PC-9 (cell line): Measurements from ENCODE around the gene CDH12.

Source experiments
- CTCF ChIP-seq: fragments of 200-600 bp; sonication (generic); conservative IDR thresholded peaks from 2 replicates; pipeline ENCODE4 v1.6.1; 2017; ENCODE audit warnings: mixed run types, antibody characterized with exemption, mild to moderate bottlenecking, moderate library complexity
- EZH2 ChIP-seq: fragments of 200-600 bp; sonication (generic); IDR thresholded peaks from 2 replicates; pipeline ENCODE4 v1.8.0; 2017; ENCODE audit warnings: antibody characterized with exemption, low read depth

GRCh38 chr5:22554475-22554874, 298.7 kb downstream of the CDH12 start:
- TF ChIP-seq EZH2 (no peak), CTCF (no peak)
